H9 (cell line): ENCODE measurements around the gene RNF141. TPM values are rescaled to one million over a fixed set of nuclear protein-coding genes. Genes with fewer than 3 reads are reported as not detected.

Source experiments
- DNase-seq: peaks from one replicate; pipeline ENCODE4 v3.0.0-alpha.2; 2017
- H2AFZ ChIP-seq: one replicate; pipeline ENCODE4 v1.6.1; 2013; ENCODE audit warnings: mild to moderate bottlenecking, low read length, control low read depth, moderate library complexity
- H2AK5ac ChIP-seq: 2 replicates; pipeline ENCODE4 v1.6.1; 2013; ENCODE audit warnings: low read length, control low read depth, mixed read lengths; ENCODE audit not compliant: insufficient read length
- H2BK120ac ChIP-seq: one replicate; pipeline ENCODE4 v1.6.1; 2013; ENCODE audit warnings: low read depth, mild to moderate bottlenecking, low read length, control low read depth, inconsistent platforms; ENCODE audit not compliant: poor library complexity, severe bottlenecking
- H2BK12ac ChIP-seq: 2 replicates; pipeline ENCODE4 v1.6.1; 2013; ENCODE audit warnings: low read length, control low read depth, mixed read lengths, low read depth; ENCODE audit not compliant: insufficient read length
- H2BK15ac ChIP-seq: 2 replicates; pipeline ENCODE4 v1.6.1; 2013; ENCODE audit warnings: low read depth, low read length, control low read depth
- H2BK20ac ChIP-seq: one replicate; pipeline ENCODE4 v1.6.1; 2013; ENCODE audit warnings: low read depth, mild to moderate bottlenecking, low read length, control low read depth, inconsistent platforms; ENCODE audit not compliant: poor library complexity, severe bottlenecking
- H2BK5ac ChIP-seq: 2 replicates; pipeline ENCODE4 v1.6.1; 2013; ENCODE audit warnings: low read length, control low read depth, mixed read lengths; ENCODE audit not compliant: insufficient read length
- H3K14ac ChIP-seq: 2 replicates; pipeline ENCODE4 v1.6.1; 2013; ENCODE audit warnings: low read length, control low read depth; ENCODE audit not compliant: insufficient read depth
- H3K18ac ChIP-seq: 2 replicates; pipeline ENCODE4 v1.6.1; 2013; ENCODE audit warnings: low read depth, mild to moderate bottlenecking, mixed read lengths, low read length, control low read depth; ENCODE audit not compliant: insufficient read length
- H3K23ac ChIP-seq: 2 replicates; pipeline ENCODE4 v1.6.1; 2013; ENCODE audit warnings: low read length, control low read depth, mixed read lengths, low read depth; ENCODE audit not compliant: insufficient read length
- H3K23me2 ChIP-seq: 2 replicates; pipeline ENCODE4 v1.6.1; 2013; ENCODE audit warnings: low read depth, mild to moderate bottlenecking, mixed read lengths, low read length, control low read depth; ENCODE audit not compliant: insufficient read length, poor library complexity, severe bottlenecking
- H3K27ac ChIP-seq: 2 replicates; pipeline ENCODE4 v1.5.1; 2013; ENCODE audit warnings: low read length, control low read depth, mixed read lengths, low read depth; ENCODE audit not compliant: insufficient read length
- H3K27me3 ChIP-seq: 2 replicates; pipeline ENCODE4 v1.6.1; 2013; ENCODE audit warnings: low read length, control low read depth, inconsistent platforms; ENCODE audit not compliant: insufficient read depth
- H3K4ac ChIP-seq: 2 replicates; pipeline ENCODE4 v1.6.1; 2013; ENCODE audit warnings: low read depth, mild to moderate bottlenecking, control low read depth, inconsistent platforms, low read length, moderate library complexity
- H3K4me1 ChIP-seq: 2 replicates; pipeline ENCODE4 v1.6.1; 2013; ENCODE audit warnings: low read length, control low read depth, inconsistent platforms; ENCODE audit not compliant: insufficient read depth
- H3K4me2 ChIP-seq: 2 replicates; pipeline ENCODE4 v1.6.1; 2013; ENCODE audit warnings: low read length, control low read depth, mixed read lengths; ENCODE audit not compliant: insufficient read length, insufficient read depth
- H3K56ac ChIP-seq: 2 replicates; pipeline ENCODE4 v1.6.1; 2013; ENCODE audit warnings: low read depth, mild to moderate bottlenecking, mixed read lengths, low read length, control low read depth; ENCODE audit not compliant: insufficient read length
- H3K79me1 ChIP-seq: 2 replicates; pipeline ENCODE4 v1.6.1; 2013; ENCODE audit warnings: low read depth, mild to moderate bottlenecking, moderate library complexity, low read length, control low read depth, inconsistent platforms; ENCODE audit not compliant: insufficient read depth, poor library complexity, severe bottlenecking
- H3K79me2 ChIP-seq: 2 replicates; pipeline ENCODE4 v1.6.1; 2013; ENCODE audit warnings: low read length, control low read depth, inconsistent platforms; ENCODE audit not compliant: insufficient read depth
- H3K9ac ChIP-seq: 2 replicates; pipeline ENCODE4 v1.6.1; 2013; ENCODE audit warnings: low read length, control low read depth, mixed read lengths; ENCODE audit not compliant: insufficient read length; ENCODE audit errors: extremely low read depth
- H3K9me3 ChIP-seq: one replicate; pipeline ENCODE4 v1.6.1; 2013; ENCODE audit warnings: low read depth, low read length, inconsistent platforms; ENCODE audit not compliant: control insufficient read depth
- H3T11ph ChIP-seq: one replicate; pipeline ENCODE4 v1.6.1; 2013; ENCODE audit warnings: mild to moderate bottlenecking, low read length, control low read depth, inconsistent platforms
- H4K20me1 ChIP-seq: one replicate; pipeline ENCODE4 v1.6.1; 2013; ENCODE audit not compliant: control insufficient read depth, insufficient read length, insufficient read depth
- H4K5ac ChIP-seq: 2 replicates; pipeline ENCODE4 v1.6.1; 2013; ENCODE audit warnings: low read depth, mild to moderate bottlenecking, mixed read lengths, low read length, control low read depth; ENCODE audit not compliant: insufficient read length
- H4K8ac ChIP-seq: replicated peaks from 2 replicates; pipeline ENCODE4 v1.6.1; 2013; ENCODE audit warnings: low read length, control low read depth, mixed read lengths, low read depth; ENCODE audit not compliant: insufficient read length
- H4K91ac ChIP-seq: 2 replicates; pipeline ENCODE4 v1.6.1; 2013; ENCODE audit warnings: low read depth, mild to moderate bottlenecking, moderate library complexity, mixed read lengths, low read length, control low read depth; ENCODE audit not compliant: insufficient read length
- H3K27ac Mint-ChIP-seq, 3 experiments: 2 replicates in 2 of 3; 3 replicates in 1 of 3; pipeline ENCODE4 v1.8.0; 2020 to 2021; ENCODE audit warnings: mixed read lengths in 3 of 3, mild to moderate bottlenecking in 1 of 3, moderate library complexity in 1 of 3
- H3K27me3 Mint-ChIP-seq: 2 replicates; pipeline ENCODE4 v1.8.0; 2021; ENCODE audit warnings: low read depth, mild to moderate bottlenecking, moderate library complexity, mixed read lengths
- H3K36me3 Mint-ChIP-seq, 3 experiments: 2 replicates in 2 of 3; 3 replicates in 1 of 3; pipeline ENCODE4 v1.8.0; 2020 to 2021; ENCODE audit warnings: low read depth in 3 of 3, mixed read lengths in 3 of 3; ENCODE audit not compliant: insufficient read depth in 1 of 3
- H3K4me1 Mint-ChIP-seq, 2 experiments: 2 replicates each; pipeline ENCODE4 v1.8.0; 2020; ENCODE audit warnings: mixed read lengths in 2 of 2
- H3K4me3 Mint-ChIP-seq, 2 experiments: 2 replicates in 1 of 2; 3 replicates in 1 of 2; pipeline ENCODE4 v1.8.0; 2020 to 2021; ENCODE audit warnings: mild to moderate bottlenecking in 2 of 2, mixed read lengths in 2 of 2, moderate library complexity in 1 of 2
- H3K9me3 Mint-ChIP-seq, 2 experiments: 2 replicates in 1 of 2; 3 replicates in 1 of 2; pipeline ENCODE4 v1.8.0; 2020; ENCODE audit warnings: mild to moderate bottlenecking in 2 of 2, mixed read lengths in 2 of 2, moderate library complexity in 1 of 2
- WGBS: extraction: QIAGEN DNeasy Blood & Tissue Kit; methylation state at CpG from one replicate; pipeline ENCODE4 v1.1.7; 2013; ENCODE audit warnings: missing lambda C conversion rate, low lambda C conversion rate, mixed read lengths; ENCODE audit not compliant: insufficient read length; ENCODE audit errors: extremely low coverage; 5-methylcytosine and 5-hydroxymethylcytosine counted together
- total RNA-seq: library from RNA; stranded (reverse); gene quantifications from 2 replicates; pipeline ENCODE4 v1.2.1, GENCODE V29; 2021
- TF ChIP-seq, protein P1 (sequence below): fragments of 200-600 bp; sonication (generic); conservative IDR thresholded peaks from 3 replicates; pipeline ENCODE4 v1.8.0; 2021; ENCODE audit warnings: antibody characterized with exemption, mild to moderate bottlenecking

Gene RNF141
- total RNA-seq, 1 experiment from 2014 or later = 24.7 TPM

DNA sequence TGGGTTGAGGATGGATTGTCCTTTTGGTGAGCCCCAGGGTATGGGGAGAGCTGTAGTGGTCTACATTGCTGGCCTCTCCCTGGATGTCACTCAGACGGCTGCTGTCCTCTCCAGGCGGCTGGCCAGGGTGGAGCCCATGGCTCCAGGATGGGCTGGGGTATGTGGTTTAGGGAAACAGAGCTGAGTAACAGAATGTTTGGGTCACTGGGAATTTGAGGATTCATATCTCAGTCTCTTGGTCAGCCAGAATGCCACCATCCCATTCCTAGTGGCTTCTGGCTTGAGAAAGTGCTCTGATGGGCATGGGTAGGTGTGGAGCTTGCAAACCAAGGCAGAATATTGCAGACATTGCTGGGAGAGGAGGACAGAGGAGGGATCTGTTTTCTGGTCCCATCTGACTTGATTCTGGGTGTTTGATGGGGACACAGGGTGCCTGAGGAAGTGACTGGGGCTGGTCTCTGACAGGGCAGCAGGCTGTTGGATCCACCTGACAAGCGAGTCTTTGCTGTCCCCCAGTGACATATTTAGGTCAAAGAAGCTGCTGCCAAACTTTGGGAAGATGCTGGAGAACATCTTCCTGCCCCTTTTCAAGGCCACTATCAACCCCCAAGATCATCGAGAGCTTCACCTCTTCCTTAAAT is 44.6 kb downstream of the RNF141 start:
- Histone ChIP-seq H3K4ac (no peak overlapping the region), H3K4me2 (no peak overlapping the region), H3K27me3 (no peaks in the 10 kb centered on the region), H2BK12ac (no peak overlapping the region), H2BK20ac (no peak overlapping the region), H4K20me1 (no peaks in the 10 kb centered on the region), H3K9me3 (no peaks in the 10 kb centered on the region), H4K8ac (no peak overlapping the region), H3K9ac (no peak overlapping the region), H4K5ac (no peak overlapping the region), H2BK120ac (no peak overlapping the region), H3K23ac (no peak overlapping the region), H4K91ac (no peak overlapping the region), H3K79me2 (no peaks in the 10 kb centered on the region), H3K27ac (no peak overlapping the region), H3K79me1 (no peaks in the 10 kb centered on the region), H2BK5ac (no peak overlapping the region), H3K56ac (no peak overlapping the region), H2BK15ac (no peak overlapping the region), H3K4me1 (0 out of 2 replicates have a peak, but pooled peaks cover 2% of the 10 kb centered on the region), H3T11ph (no peak overlapping the region), H2AK5ac (no peak overlapping the region), H3K18ac (no peak overlapping the region), H3K14ac (no peak overlapping the region), H2AFZ (no peak overlapping the region), H3K23me2 (no peaks in the 10 kb centered on the region)
- TF ChIP-seq, protein P1, sequence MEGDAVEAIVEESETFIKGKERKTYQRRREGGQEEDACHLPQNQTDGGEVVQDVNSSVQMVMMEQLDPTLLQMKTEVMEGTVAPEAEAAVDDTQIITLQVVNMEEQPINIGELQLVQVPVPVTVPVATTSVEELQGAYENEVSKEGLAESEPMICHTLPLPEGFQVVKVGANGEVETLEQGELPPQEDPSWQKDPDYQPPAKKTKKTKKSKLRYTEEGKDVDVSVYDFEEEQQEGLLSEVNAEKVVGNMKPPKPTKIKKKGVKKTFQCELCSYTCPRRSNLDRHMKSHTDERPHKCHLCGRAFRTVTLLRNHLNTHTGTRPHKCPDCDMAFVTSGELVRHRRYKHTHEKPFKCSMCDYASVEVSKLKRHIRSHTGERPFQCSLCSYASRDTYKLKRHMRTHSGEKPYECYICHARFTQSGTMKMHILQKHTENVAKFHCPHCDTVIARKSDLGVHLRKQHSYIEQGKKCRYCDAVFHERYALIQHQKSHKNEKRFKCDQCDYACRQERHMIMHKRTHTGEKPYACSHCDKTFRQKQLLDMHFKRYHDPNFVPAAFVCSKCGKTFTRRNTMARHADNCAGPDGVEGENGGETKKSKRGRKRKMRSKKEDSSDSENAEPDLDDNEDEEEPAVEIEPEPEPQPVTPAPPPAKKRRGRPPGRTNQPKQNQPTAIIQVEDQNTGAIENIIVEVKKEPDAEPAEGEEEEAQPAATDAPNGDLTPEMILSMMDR = no peak
- Mint-ChIP-seq H3K4me3 (peak overlapping the region in 1 of 2 experiments; percentile 36; a peak in 1 of 5 replicates), H3K27me3 (no peaks in the 10 kb centered on the region), H3K36me3 (peaks cover 9 to 26% (median 23%) of the 10 kb centered on the region in 3 experiments), H3K27ac (no peak overlapping the region), H3K9me3 (no peaks in the 10 kb centered on the region), H3K4me1 (peaks cover 17 to 32% of the 10 kb centered on the region in 2 experiments)
- WGBS = no CpG with 5 or more reads among the region's 4 CpGs
- DNase-seq = no peak
